ENCODE measurements around the gene SNTB2. TPM values are rescaled to one million over a fixed set of nuclear protein-coding genes. Genes with fewer than 3 reads are reported as not detected.

SNTB2 gene
- total and polyA plus RNA-seq, 10 of the 15 experiments (the other 5 are each of a cell fraction or from before 2014, with no cell fraction given) = 1.2 to 15.7 (median 5.0) TPM

GRCh38 chr16:69225121-69225520, 38.2 kb downstream of the SNTB2 start (continued):
- no peak for TF ChIP-seq CUX1 (IDR thresholded peaks at IDR 0.05; ENCODE audit: insufficient replicate concordance, low read depth, low read length)
- TF ChIP-seq MEF2A (IDR thresholded peaks at IDR 0.05; ENCODE audit: insufficient read depth, low read depth, low read length) = no peak
- TF ChIP-seq SMC3 (IDR thresholded peaks at IDR 0.05; ENCODE audit: borderline replicate concordance, low read length) = no peak
- TF ChIP-seq, protein P1, sequence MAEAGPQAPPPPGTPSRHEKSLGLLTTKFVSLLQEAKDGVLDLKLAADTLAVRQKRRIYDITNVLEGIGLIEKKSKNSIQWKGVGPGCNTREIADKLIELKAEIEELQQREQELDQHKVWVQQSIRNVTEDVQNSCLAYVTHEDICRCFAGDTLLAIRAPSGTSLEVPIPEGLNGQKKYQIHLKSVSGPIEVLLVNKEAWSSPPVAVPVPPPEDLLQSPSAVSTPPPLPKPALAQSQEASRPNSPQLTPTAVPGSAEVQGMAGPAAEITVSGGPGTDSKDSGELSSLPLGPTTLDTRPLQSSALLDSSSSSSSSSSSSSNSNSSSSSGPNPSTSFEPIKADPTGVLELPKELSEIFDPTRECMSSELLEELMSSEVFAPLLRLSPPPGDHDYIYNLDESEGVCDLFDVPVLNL (IDR thresholded peaks at IDR 0.05; ENCODE audit: low read depth, low read length) = no peak

GRCh38 chr16:69233124-69233523, 46.2 kb downstream of the SNTB2 start:
- intact Hi-C loops (cut with micrococcal nuclease; ENCODE audit: unreplicated experiment) = no loop called here
- no peak overlapping the region for H3K9ac ChIP-seq (ENCODE audit: control insufficient read depth, insufficient read depth, low read length)

More at GRCh38 chr16:69233124-69233523, 46.2 kb downstream of the SNTB2 start:
- Histone ChIP-seq H3K4me3 (no peak overlapping the region), H3K36me3 (ENCODE audit: control insufficient read depth in 2 of 2, insufficient read depth in 2 of 2, low read length in 1 of 2) (no peaks in the 10 kb centered on the region), H3K27ac (ENCODE audit: control insufficient read depth, insufficient read depth) (no peak overlapping the region), H2AFZ (ENCODE audit: control insufficient read depth, low read depth, low read length) (no peak overlapping the region), H3K27me3 (replicated peaks in 1 of 2; ENCODE audit: control insufficient read depth in 2 of 2, insufficient read depth in 2 of 2, low read length in 1 of 2) (no peaks in the 10 kb centered on the region), H3K4me2 (ENCODE audit: control insufficient read depth, insufficient read depth) (no peak overlapping the region), H3K9me3 (replicated peaks; ENCODE audit: control insufficient read depth, insufficient read depth, low read length) (no peaks in the 10 kb centered on the region), H4K20me1 (ENCODE audit: control insufficient read depth, insufficient read depth) (no peaks in the 10 kb centered on the region), H3K79me2 (ENCODE audit: control insufficient read depth, insufficient read depth, low read length) (no peaks in the 10 kb centered on the region), H3K4me1 (ENCODE audit: control insufficient read depth, insufficient read depth, low read length) (no peaks in the 10 kb centered on the region)
- CTCF ChIA-PET = interaction anchor here (1.3 kb wide), 1 partner anchor 83 kb away, joined by 3 read pairs; no protein-coding TSS in a partner anchor
- ATAC-seq (no peak), FAIRE-seq (no peak), DNase-seq (ENCODE audit: low read depth, low spot score) (no peak)
- POLR2A ChIA-PET = no interaction called here
- TF ChIP-seq SPI1 (IDR thresholded peaks at IDR 0.05; ENCODE audit: borderline replicate concordance, insufficient read depth, low read depth, low read length) (no peak), ZNF384 (IDR thresholded peaks at IDR 0.05; ENCODE audit: borderline replicate concordance, low read depth, low read length) (no peak), CEBPB (IDR thresholded peaks at IDR 0.05; ENCODE audit: borderline replicate concordance in 1 of 2, low read depth in 2 of 2, low read length in 2 of 2) (no peak), RFX5 (IDR thresholded peaks at IDR 0.05; ENCODE audit: low read depth, low read length) (no peak), RAD21 (IDR thresholded peaks at IDR 0.05; ENCODE audit: insufficient read depth, low read depth, low read length) (no peak), TAF1 (IDR thresholded peaks at IDR 0.05; ENCODE audit: borderline replicate concordance, low read depth, low read length) (no peak), SREBF2 (IDR thresholded peaks at IDR 0.05; ENCODE audit: low read length) (no peak), SUPT20H (IDR thresholded peaks at IDR 0.05; ENCODE audit: borderline replicate concordance, control insufficient read depth, low read depth, low read length) (no peak), BMI1 (IDR thresholded peaks at IDR 0.05; ENCODE audit: borderline replicate concordance) (no peak), EGR1 (IDR thresholded peaks at IDR 0.05; ENCODE audit: borderline replicate concordance in 1 of 2, low read depth in 2 of 2, low read length in 2 of 2) (no peak)
- TF ChIP-seq, protein P2, sequence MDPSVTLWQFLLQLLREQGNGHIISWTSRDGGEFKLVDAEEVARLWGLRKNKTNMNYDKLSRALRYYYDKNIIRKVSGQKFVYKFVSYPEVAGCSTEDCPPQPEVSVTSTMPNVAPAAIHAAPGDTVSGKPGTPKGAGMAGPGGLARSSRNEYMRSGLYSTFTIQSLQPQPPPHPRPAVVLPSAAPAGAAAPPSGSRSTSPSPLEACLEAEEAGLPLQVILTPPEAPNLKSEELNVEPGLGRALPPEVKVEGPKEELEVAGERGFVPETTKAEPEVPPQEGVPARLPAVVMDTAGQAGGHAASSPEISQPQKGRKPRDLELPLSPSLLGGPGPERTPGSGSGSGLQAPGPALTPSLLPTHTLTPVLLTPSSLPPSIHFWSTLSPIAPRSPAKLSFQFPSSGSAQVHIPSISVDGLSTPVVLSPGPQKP (IDR thresholded peaks at IDR 0.05; ENCODE audit: low read depth, low read length) = no peak
- RAD21 ChIA-PET (ENCODE audit: unreplicated experiment) = no interaction called here
- no TSS peak for BruUV-seq (replicated peaks)
- SMC1A ChIA-PET (ENCODE audit: uncharacterized antibody, unreplicated experiment) = interaction anchor here (0.9 kb wide), 1 partner anchor 17 kb away, joined by 3 read pairs; no protein-coding TSS in a partner anchor
- in situ Hi-C loops (cut with MboI) = no loop called here
